Measurements from ENCODE around the gene SOX5.

SOX5 gene

DNA sequence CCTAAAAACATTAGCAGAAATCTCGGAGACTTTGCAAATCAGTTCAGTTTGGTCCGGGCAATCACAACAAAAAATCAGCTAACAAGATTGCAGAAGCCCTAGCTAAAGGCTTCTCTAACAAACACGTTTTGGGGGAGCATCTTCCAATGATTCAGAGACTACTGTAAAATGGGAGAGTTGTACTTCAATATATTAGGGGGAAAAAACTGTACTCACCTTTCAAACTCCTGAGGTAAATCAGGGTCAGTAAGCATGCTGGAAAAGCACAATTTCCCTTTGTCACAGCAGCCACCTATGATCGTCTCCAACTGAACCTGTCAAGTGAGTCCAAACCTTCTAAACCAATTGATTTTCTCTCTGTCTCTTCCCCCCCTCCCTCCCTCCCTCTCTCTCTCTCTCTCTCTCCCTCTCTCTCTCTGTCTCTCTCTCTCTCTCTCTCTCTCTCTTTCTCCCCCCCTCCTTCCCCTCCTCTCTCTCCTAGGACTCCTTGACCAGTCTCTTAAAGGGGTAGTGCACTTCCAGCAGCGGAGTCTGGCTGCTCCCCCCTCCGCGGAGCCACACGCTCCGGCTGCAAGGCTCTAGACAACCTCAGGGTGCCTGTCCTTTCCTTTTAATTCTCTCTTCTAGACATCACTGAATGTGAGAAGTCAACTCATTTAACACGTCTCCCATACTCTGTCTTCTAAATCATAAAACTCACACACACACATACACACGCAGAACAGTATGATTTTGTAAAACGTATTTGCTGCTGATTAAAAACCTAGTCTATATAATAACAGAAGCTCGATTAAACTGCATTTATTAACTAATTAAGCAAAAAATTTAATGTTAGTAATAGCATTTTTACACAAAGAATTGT, at the start of gene SOX5:
Gene SOX5 (minus strand): TSS at position 323 of the 862 bp plus-strand sequence. CDS start 69 bp downstream, at position 254.
- no peak within 1 kb of the TSS for H3K27ac Mint-ChIP-seq
- peaks cover 2% of the 10 kb centered on the region for H3K27me3 Mint-ChIP-seq
- ATAC-seq (no peak), DNase-seq (no peak)
- no peaks in the 10 kb centered on the region for H3K9me3 Mint-ChIP-seq
- no peaks in the 10 kb centered on the region for H3K4me1 Mint-ChIP-seq
- no peaks in the 10 kb centered on the region for H3K36me3 Mint-ChIP-seq (ENCODE audit: low read depth)
- no peak within 1 kb of the TSS for H3K4me3 Mint-ChIP-seq

DNA sequence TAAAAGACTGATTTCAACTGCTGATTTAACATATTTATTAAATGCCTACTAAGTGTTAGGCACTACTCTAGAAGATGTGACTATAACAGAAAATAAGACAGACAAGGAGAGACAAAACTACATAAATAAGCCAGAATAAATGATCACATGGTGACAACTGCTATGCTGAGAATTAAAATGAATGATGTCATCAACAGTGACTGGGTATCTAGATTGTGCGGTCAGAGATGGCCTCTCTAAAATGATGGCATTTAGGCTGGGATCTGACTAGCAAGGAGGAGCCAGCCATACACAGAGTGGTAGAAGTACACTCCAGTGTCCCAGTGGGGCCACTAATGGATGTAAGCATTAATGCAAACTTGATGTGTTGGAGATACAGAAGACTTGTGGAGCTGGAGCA, 37.6 kb upstream of the SOX5 start:
- DNase-seq: no peak
- Mint-ChIP-seq H3K36me3 (ENCODE audit: low read depth) (no peaks in the 10 kb centered on the region), H3K4me1 (no peaks in the 10 kb centered on the region), H3K27me3 (no peaks in the 10 kb centered on the region), H3K27ac (no peak overlapping the region), H3K9me3 (peaks cover 20% of the 10 kb centered on the region), H3K4me3 (no peak overlapping the region)
- ATAC-seq: no peak

DNA sequence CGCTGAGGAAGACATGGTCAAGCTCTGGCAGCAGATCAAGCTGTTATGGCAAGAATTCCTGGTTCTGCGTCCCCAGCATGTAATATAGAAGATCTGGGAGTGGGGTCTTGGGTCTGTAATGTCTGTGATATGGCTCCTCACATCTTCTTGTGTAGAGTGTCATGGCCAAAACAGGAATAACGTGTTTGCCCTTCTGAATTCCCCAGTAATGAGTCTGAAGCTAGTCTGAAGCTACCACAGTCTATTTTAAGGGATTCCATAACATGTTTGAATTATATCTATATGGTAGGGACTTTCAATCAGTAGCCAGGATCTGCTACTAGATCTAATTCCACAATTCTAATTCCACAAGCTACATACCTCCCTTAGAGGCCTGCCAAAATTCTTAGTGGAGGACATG, 31.4 kb upstream of the SOX5 start:
- DNase-seq (no peak), ATAC-seq (no peak)
- Mint-ChIP-seq H3K27ac (no peak overlapping the region), H3K36me3 (ENCODE audit: low read depth) (no peaks in the 10 kb centered on the region), H3K27me3 (no peaks in the 10 kb centered on the region), H3K9me3 (peaks cover 3% of the 10 kb centered on the region), H3K4me1 (no peaks in the 10 kb centered on the region), H3K4me3 (no peak overlapping the region)

DNA sequence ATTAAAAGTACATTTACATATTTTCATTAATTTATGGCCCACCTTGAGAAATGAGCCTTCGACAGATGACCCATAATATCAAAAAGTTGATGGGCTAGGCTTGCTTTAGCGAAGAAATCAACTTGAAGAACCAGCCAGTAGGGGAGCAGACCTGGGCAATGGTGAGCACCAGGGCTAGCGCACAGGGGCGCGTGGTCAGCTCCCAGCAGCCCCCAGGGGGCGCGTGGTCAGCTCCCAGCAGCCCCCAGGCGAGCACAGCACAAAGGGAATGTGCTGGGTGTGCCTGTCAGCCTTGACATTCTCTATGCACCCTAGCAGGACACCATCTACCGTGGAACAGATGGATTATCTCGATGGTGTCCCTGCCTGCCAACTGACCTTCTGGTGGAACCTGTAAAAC, 15.3 kb upstream of the SOX5 start:
- Mint-ChIP-seq H3K4me3 (no peak overlapping the region), H3K27ac (no peak overlapping the region), H3K9me3 (no peaks in the 10 kb centered on the region), H3K27me3 (no peaks in the 10 kb centered on the region), H3K4me1 (no peaks in the 10 kb centered on the region), H3K36me3 (ENCODE audit: low read depth) (no peaks in the 10 kb centered on the region)
- DNase-seq: no peak
- ATAC-seq: no peak

DNA sequence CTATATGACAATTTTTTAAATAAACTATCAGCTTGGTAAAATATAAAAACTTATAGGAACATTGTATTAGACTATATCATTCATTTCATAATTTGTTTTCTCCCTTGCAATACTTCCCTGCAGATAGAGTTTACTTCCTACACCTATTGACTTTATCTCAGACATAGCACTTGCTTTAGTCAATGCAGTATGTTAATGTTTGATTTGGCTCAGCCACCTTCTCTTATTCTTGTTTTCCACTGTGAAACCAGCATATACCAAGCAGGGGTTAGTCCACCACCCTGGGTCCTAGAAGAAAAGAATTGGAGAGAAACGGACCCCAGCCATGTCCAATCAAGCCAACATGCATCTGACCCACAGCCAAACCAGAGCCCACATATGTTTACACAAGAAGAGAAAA, 10.4 kb upstream of the SOX5 start:
- no peaks in the 10 kb centered on the region for H3K27me3 Mint-ChIP-seq
- no peak for ATAC-seq
- no peak for DNase-seq
- no peaks in the 10 kb centered on the region for H3K9me3 Mint-ChIP-seq
- H3K36me3 Mint-ChIP-seq (ENCODE audit: low read depth): no peaks in the 10 kb centered on the region
- H3K27ac Mint-ChIP-seq: no peak overlapping the region
- H3K4me1 Mint-ChIP-seq: no peaks in the 10 kb centered on the region
- H3K4me3 Mint-ChIP-seq: no peak overlapping the region

DNA sequence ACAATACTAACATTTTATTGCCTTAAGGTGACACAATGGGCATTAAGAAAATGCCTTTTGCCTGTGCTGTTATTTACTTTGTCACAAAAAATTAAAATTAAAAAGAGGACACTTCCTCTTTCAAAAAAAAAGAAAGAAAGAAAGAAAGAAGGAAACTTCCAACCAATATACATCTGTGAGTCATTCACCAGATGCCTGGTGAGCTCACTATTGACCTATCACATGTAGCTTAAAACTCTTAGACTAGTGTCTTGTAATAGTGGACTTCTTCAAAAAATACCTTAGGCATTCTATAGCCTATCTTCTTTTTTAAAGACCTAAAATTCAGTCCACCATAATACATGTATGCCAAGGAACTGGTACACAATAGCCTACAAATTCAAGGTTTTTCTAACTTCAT, 4.9 kb upstream of the SOX5 start:
- H3K4me1 Mint-ChIP-seq: no peaks in the 10 kb centered on the region
- no peak overlapping the region for H3K4me3 Mint-ChIP-seq
- ATAC-seq (no peak), DNase-seq (no peak)
- no peak overlapping the region for H3K27ac Mint-ChIP-seq
- H3K36me3 Mint-ChIP-seq (ENCODE audit: low read depth): no peaks in the 10 kb centered on the region
- H3K27me3 Mint-ChIP-seq: peaks cover 2% of the 10 kb centered on the region
- H3K9me3 Mint-ChIP-seq: no peaks in the 10 kb centered on the region

DNA sequence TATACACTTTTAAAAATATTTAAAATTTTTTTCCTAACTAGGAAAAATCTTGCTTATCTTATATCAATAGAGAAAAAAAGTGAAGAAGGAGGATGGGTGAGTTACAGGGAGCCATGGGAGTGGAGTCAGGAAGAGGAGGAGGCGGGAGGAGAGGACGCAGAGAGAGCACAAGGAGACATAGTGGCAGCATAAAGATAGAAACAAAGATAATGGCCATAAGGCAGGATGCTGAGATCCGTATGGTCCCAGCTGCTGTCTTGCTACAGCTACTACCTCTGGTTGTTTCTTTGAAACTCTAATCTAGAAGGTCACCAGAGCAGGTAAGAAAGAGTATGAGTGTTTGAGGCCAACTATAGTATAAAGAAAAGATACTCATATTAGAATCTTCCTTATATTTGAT, 2.6 kb upstream of the SOX5 start:
- no peaks in the 10 kb centered on the region for H3K9me3 Mint-ChIP-seq
- H3K4me3 Mint-ChIP-seq: no peak overlapping the region
- no peaks in the 10 kb centered on the region for H3K36me3 Mint-ChIP-seq (ENCODE audit: low read depth)
- peaks cover 2% of the 10 kb centered on the region for H3K27me3 Mint-ChIP-seq
- ATAC-seq: no peak
- DNase-seq: no peak
- no peak overlapping the region for H3K27ac Mint-ChIP-seq
- no peaks in the 10 kb centered on the region for H3K4me1 Mint-ChIP-seq

DNA sequence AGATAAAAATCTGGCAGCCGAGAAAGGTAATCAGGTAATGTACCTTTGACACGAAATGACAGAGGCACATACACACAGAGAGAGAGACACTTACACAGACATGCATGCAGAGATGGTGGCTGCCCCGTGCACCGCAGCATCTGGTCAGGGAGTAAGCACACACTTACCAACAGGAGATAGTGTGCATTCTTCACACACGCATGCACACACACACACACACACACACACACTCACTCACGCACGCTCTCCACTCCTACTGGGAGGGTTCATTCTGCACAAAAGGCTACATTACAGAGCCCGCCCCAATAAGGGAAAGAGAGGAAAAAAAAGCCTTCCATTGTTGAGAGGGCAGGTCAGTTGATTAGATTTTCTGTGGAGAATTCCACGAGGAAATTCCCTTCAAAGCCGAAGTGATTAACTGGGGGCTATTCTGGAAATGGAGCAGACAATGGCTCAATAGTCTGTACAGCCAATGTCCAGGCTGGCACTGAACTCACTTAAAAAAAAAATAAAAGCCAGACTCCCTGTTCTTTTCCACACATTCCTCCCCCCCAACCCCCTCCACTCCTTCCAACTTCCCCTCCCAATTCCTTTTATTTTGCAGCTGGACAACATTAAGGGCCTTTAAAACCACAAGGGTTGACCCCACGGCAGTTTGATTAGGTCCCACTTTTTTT, 1.4 kb upstream of the SOX5 start:
- ATAC-seq (no peak), DNase-seq (no peak)
- peaks cover 2% of the 10 kb centered on the region for H3K27me3 Mint-ChIP-seq
- H3K27ac Mint-ChIP-seq: no peak overlapping the region
- no peaks in the 10 kb centered on the region for H3K9me3 Mint-ChIP-seq
- no peaks in the 10 kb centered on the region for H3K4me1 Mint-ChIP-seq
- no peaks in the 10 kb centered on the region for H3K36me3 Mint-ChIP-seq (ENCODE audit: low read depth)
- H3K4me3 Mint-ChIP-seq: no peak overlapping the region

DNA sequence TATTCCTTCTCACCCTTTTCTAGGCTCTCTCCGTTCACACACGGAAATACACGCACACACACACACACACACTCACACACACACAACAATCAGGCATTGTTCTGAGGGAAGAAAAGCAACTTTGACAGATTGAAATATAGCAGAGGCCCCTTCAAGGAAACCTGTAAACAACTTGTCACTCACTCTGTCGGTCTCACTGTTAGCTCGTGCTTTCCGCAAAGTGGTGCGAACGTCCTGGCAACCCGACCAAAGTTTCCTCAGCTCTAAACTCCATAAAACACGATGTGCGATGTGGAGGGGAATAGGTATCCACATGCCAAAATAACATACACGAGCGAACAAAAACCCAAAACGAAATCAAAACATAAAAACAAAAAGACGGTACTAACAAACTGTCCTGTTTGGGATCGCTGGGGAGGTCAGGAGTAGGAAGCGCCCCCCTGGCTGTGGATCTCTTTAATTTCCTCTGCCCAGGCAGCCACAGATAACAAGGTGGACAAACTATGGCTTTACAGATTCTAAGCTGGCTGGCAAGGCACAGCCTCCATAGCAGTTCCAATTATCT, 822 bp upstream of the SOX5 start:
- Mint-ChIP-seq H3K36me3 (ENCODE audit: low read depth) (no peaks in the 10 kb centered on the region), H3K9me3 (no peaks in the 10 kb centered on the region), H3K27me3 (peaks cover 2% of the 10 kb centered on the region), H3K4me3 (no peak overlapping the region), H3K27ac (no peak overlapping the region), H3K4me1 (no peaks in the 10 kb centered on the region)
- no peak for DNase-seq
- no peak for ATAC-seq

DNA sequence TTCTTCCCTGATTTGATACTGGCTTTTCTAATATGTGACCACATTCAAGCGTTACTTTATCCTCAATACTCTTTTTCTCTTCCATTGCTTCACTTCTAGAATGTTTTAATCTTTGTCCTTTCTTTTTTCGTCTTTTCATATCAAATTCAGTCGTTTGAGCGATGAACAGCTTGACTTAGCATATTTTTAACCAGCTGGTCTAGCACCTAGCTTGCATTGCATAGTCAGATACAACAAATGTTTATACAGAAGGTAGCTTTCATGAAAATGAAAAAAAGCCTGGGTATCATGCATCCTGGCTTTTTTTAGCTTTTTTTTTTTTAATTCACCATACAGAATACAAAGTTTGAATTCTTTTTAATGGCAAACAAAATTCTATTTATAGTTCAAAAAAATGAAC, 1.2 kb downstream of the SOX5 start:
- Mint-ChIP-seq H3K36me3 (ENCODE audit: low read depth) (no peaks in the 10 kb centered on the region), H3K27ac (no peak overlapping the region), H3K9me3 (no peaks in the 10 kb centered on the region), H3K27me3 (peaks cover 2% of the 10 kb centered on the region), H3K4me1 (no peaks in the 10 kb centered on the region), H3K4me3 (no peak overlapping the region)
- DNase-seq (no peak), ATAC-seq (no peak)

DNA sequence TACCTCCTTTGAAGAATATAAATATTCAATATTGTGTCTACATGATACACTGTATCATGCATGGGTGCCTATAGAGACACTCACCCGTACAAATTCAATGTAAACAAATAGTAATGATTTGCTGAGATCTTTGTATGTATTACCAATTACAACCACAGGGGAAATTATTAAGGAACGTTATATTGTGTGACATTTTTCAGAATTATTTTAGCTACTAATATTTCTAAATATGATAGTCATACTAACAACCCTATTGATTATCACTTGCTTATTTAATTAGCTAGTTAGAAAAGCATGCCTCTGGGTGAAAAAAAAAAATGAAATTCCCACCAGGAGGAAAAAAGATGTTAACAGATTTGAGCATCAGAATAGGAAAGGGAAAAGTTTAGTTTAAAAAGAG, 2.1 kb downstream of the SOX5 start:
- H3K4me3 Mint-ChIP-seq: no peak overlapping the region
- H3K9me3 Mint-ChIP-seq: no peaks in the 10 kb centered on the region
- no peaks in the 10 kb centered on the region for H3K4me1 Mint-ChIP-seq
- peaks cover under 1% of the 10 kb centered on the region for H3K27me3 Mint-ChIP-seq
- no peak overlapping the region for H3K27ac Mint-ChIP-seq
- H3K36me3 Mint-ChIP-seq (ENCODE audit: low read depth): no peaks in the 10 kb centered on the region
- ATAC-seq: no peak
- DNase-seq: no peak

DNA sequence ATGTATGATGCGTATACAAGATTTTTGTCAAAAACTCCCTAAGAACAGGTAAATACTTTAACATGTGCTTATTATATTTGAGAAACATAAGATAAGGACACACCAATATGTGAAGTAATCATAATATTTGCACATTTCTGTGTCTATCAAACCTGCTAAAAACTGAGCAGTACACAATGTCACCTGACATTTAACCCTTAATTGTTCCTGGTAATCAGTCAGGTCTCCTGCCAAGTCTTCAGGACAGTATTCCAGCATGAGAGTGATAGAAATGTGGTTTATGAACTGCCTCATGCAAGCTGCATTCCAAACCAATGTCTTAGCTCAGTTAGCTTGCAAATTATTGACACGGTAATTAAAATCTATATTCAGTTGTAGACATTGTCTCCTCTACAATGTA, 4.2 kb downstream of the SOX5 start:
- H3K27me3 Mint-ChIP-seq: no peaks in the 10 kb centered on the region
- H3K27ac Mint-ChIP-seq: no peak overlapping the region
- H3K9me3 Mint-ChIP-seq: no peaks in the 10 kb centered on the region
- ATAC-seq (no peak), DNase-seq (no peak)
- H3K4me3 Mint-ChIP-seq: no peak overlapping the region
- H3K36me3 Mint-ChIP-seq (ENCODE audit: low read depth): no peaks in the 10 kb centered on the region
- H3K4me1 Mint-ChIP-seq: no peaks in the 10 kb centered on the region

DNA sequence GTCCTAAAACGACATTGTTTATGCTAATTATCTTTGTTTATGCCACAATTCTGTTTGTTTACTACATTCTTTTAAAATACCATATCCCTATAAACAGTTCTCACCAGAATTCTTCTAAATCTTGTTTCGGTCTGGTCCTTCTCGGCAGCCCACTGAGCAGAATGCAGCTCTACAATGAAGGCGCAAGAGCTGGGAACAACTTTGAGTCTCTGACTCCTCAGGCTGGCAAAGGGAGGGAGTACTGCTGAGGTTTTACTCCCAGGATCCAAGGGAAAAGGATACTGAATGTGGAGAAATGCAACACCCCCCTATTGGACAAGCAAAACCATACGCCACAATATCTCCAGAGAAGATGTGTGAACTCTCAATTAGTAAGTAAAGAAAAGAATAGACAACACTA, 5.4 kb downstream of the SOX5 start:
- no peak overlapping the region for H3K27ac Mint-ChIP-seq
- H3K27me3 Mint-ChIP-seq: no peaks in the 10 kb centered on the region
- H3K36me3 Mint-ChIP-seq (ENCODE audit: low read depth): no peaks in the 10 kb centered on the region
- H3K4me3 Mint-ChIP-seq: no peak overlapping the region
- no peaks in the 10 kb centered on the region for H3K4me1 Mint-ChIP-seq
- no peak for DNase-seq
- no peaks in the 10 kb centered on the region for H3K9me3 Mint-ChIP-seq
- no peak for ATAC-seq

DNA sequence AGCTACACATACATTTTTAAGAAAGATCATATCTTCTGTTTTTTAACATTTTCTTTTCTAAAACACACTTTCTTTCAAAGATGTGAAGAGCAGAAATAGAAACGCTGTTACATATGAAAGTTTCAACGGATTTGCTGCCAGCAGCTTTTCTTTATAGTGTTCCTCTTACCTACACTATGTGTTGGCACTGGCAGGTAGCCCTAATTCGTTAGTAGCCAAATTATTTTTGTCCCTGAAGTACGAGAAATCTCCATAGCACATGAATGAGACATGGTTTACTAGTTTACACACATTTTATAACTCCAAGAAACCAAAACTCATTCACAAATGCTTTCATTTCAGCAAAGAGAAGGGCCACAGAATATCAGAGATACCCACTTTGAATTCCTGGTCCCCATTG, 6.6 kb downstream of the SOX5 start:
- H3K9me3 Mint-ChIP-seq: no peaks in the 10 kb centered on the region
- H3K27me3 Mint-ChIP-seq: no peaks in the 10 kb centered on the region
- H3K4me1 Mint-ChIP-seq: no peaks in the 10 kb centered on the region
- no peak for ATAC-seq
- no peaks in the 10 kb centered on the region for H3K36me3 Mint-ChIP-seq (ENCODE audit: low read depth)
- no peak overlapping the region for H3K27ac Mint-ChIP-seq
- no peak for DNase-seq
- H3K4me3 Mint-ChIP-seq: no peak overlapping the region

DNA sequence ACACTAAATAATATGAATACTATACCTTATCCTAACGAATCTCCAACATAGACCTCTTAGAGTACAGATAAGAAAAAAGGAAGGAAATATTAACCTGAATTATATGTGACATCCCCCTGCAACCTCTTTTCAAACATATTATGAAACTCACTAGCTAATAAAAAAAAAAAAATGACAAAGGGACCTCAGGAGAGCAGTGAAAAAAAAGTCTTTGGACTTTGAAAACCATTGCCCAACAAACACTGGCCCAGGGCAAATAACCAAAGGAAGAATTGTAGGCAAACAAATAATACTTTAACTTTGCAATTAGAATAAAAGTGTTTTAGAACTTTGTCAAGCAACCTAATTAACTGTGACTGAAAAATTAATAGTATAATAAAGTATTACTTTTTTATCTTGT, 7.7 kb downstream of the SOX5 start:
- no peak for ATAC-seq

More for the DNA sequence above, 7.7 kb downstream of the SOX5 start:
- Mint-ChIP-seq H3K9me3 (no peaks in the 10 kb centered on the region), H3K27me3 (no peaks in the 10 kb centered on the region), H3K36me3 (ENCODE audit: low read depth) (no peaks in the 10 kb centered on the region), H3K4me1 (no peaks in the 10 kb centered on the region), H3K4me3 (no peak overlapping the region), H3K27ac (no peak overlapping the region)
- no peak for DNase-seq
